Fibroblast of lung (primary cell): Measurements from ENCODE around the gene CCDC92B.

ENCODE experiments used
- CTCF ChIP-seq, 2 donors: IDR thresholded peaks in 1 of 2; conservative IDR thresholded peaks in 1 of 2; 1 replicate in 1 of 2; 2 replicates in 1 of 2; pipeline ENCODE4 v1.5.1; 2011 to 2012; ENCODE audit warnings: low read length in 2 of 2, control low read depth in 1 of 2, inconsistent platforms in 1 of 2, low read depth in 1 of 2, mild to moderate bottlenecking in 1 of 2
- EZH2 ChIP-seq: IDR thresholded peaks from 2 replicates; pipeline ENCODE4 v1.5.1; 2012; ENCODE audit warnings: low read length, control low read depth, mild to moderate bottlenecking; ENCODE audit errors: missing control alignments

GRCh38 chr17:2721603-2722002, 27.8 kb downstream of the CCDC92B start:
- TF ChIP-seq CTCF (conservative IDR thresholded peaks at IDR 0.05 in 1 of 2, IDR thresholded peaks at IDR 0.05 in 1 of 2; ENCODE audit: low read depth in 1 of 2, low read length in 2 of 2) (no peak), EZH2 (no peak)
